Ecto neural progenitor cell (in vitro differentiated cells): ENCODE measurements around the gene PACS2.

ENCODE experiments used
- DNase-seq: peaks from one replicate; pipeline ENCODE4 v3.0.0-alpha.2; 2018; ENCODE audit warnings: low spot score

PACS2 gene

GRCh38 chr14:105445290-105445689 lies 130.7 kb downstream of the PACS2 start:
- DNase-seq = no peak

GRCh38 chr14:105445901-105446845 lies 131.6 kb downstream of the PACS2 start:
- no peak for DNase-seq

DNA sequence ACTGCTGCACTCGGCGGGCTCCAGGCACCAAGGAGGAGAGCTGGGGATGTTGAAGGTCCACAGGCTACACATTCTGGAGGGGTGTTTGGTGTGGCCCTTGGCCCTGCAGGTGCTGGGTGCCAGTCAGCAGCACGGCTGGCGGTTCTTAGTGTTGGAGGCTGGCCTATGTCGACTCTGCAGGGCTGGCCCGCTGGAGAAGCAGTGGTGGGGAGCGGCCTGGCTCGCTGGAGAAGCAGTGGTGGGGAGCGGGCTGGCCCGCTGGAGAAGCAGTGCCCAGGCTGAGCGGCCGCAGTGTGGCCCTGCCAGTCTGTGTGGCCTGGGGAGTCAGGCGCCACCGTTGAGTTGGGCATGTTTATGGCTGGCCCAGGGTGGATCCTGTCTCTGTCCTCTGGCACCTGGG lies 132.4 kb downstream of the PACS2 start:
- no peak for DNase-seq
